Stomach (tissue), 9 donors: ENCODE results near the gene GDF7. TPM values are rescaled to one million over a fixed set of nuclear protein-coding genes. Genes with fewer than 3 reads are reported as not detected.
A peak's percentile ranks its signal among the peaks of the same experiment; 100 is the strongest.

Experiments
- DNase-seq, 2 donors: peaks; one replicate each; pipeline versions ENCODE4 v3.0.0 to v3.0.0-alpha.2; 2013 to 2019
- H3K27ac ChIP-seq, 5 donors: fragments of 200-600 bp in 4 of 5; sonication (generic) in 4 of 5; one replicate each; pipeline ENCODE4 v1.5.1; 2013 to 2019; ENCODE audit warnings: mild to moderate bottlenecking in 1 of 5, moderate library complexity in 1 of 5
- H3K27me3 ChIP-seq, 3 donors: fragments of 200-600 bp; sonication (generic); one replicate each; pipeline ENCODE4 v1.5.1; 2017 to 2019; ENCODE audit warnings: mixed run types in 1 of 3
- H3K36me3 ChIP-seq, 4 donors: fragments of 200-600 bp; sonication (generic); 1 replicate in 3 of 4; 2 replicates in 1 of 4; pipeline ENCODE4 v1.5.1; 2016 to 2019
- H3K4me1 ChIP-seq, 4 donors: fragments of 200-600 bp; sonication (generic); one replicate each; pipeline ENCODE4 v1.5.1; 2016 to 2019
- H3K4me3 ChIP-seq, 4 donors: fragments of 200-600 bp; sonication (generic) in 3 of 4; one replicate each; pipeline ENCODE4 v1.5.1; 2016 to 2019; ENCODE audit warnings: mild to moderate bottlenecking in 1 of 4
- H3K9me3 ChIP-seq, 4 donors: fragments of 200-600 bp; sonication (generic); one replicate each; pipeline ENCODE4 v1.5.1; 2016 to 2019
- EP300 ChIP-seq: sonication (generic); formaldehyde crosslinking; IDR thresholded peaks from one replicate; pipeline ENCODE4 v1.6.1; 2017; ENCODE audit warnings: antibody characterized with exemption
- POLR2A ChIP-seq, 4 donors: fragments of 450-650 bp; IDR thresholded peaks; one replicate each; pipeline ENCODE4 v1.6.1; 2016; ENCODE audit warnings: antibody characterized with exemption in 4 of 4, control low read depth in 2 of 4, mild to moderate bottlenecking in 1 of 4, moderate library complexity in 1 of 4
- POLR2AphosphoS5 ChIP-seq, 3 donors: sonication (generic); formaldehyde crosslinking; IDR thresholded peaks; one replicate each; pipeline ENCODE4 v1.6.1; 2016; ENCODE audit warnings: antibody characterized with exemption in 3 of 3
- WGBS, 5 donors: extraction: QIAGEN DNeasy Blood & Tissue Kit in 3 of 5; methylation state at CpG; one replicate each; pipeline versions ENCODE4 v1.1.5 to v1.1.7; 2013 to 2018; 5-methylcytosine and 5-hydroxymethylcytosine counted together
- intact Hi-C: fragments of 100-400 bp; cut with DNase I; formaldehyde crosslinking; loops from one replicate; pipeline ENCODE4 v1.15.1; 2023; ENCODE audit warnings: low total_unique reads
- polyA plus RNA-seq, 3 donors: library from polyadenylated mRNA; stranded (reverse); fragments of 200-250 nt; gene quantifications; one replicate each; pipeline ENCODE4 v1.2.3, GENCODE V29; 2013
- total RNA-seq, 5 donors: library from RNA; depleted of rRNA; stranded (reverse); fragments of >200 nt; gene quantifications; one replicate each; pipeline versions ENCODE4 v1.1.0 to v1.2.3, GENCODE V29; 2014 to 2016
- TF ChIP-seq, protein P1 (sequence below), 7 experiments: fragments of 450-650 bp in 4 of 7; fragments of 200-600 bp in 3 of 7; sonication (generic) in 3 of 7; IDR thresholded peaks; one replicate each; pipeline ENCODE4 v1.5.1; 2016 to 2019; ENCODE audit warnings: antibody characterized with exemption in 7 of 7, control low read depth in 2 of 7, mild to moderate bottlenecking in 1 of 7
- donor health status: healthy with polysubstance abuse.
- donor health status: Bipolar disorder and iron deficiency.
- donor health status: healthy.

The GDF7 gene
- total and polyA plus RNA-seq, 8 donors: 0.10 to 1.3 (median 0.37) TPM; not detected in 3

DNA sequence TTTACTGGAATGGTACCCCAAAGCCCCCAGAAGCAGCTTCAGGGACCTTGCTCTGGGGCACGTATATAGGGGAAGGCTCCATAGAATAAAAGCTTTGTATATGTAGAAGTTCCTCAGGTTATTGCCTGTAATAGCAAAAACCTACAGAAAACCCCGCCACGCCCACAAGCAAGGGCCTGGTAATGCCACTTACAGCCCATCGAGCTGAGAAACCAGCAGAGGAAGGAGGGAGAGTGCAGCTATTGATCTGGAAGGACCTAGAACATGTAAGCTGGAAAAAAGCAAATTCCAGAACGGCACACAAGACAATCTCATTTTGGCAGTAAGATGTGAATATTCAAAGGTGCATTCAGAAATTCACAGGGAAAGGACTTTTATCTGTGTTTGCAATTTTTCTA lies 31.8 kb upstream of the GDF7 start:
- TF ChIP-seq POLR2A (IDR thresholded peaks at IDR 0.05) (no peak), EP300 (no peak), POLR2AphosphoS5 (IDR thresholded peaks at IDR 0.05) (no peak)
- TF ChIP-seq, protein P1, sequence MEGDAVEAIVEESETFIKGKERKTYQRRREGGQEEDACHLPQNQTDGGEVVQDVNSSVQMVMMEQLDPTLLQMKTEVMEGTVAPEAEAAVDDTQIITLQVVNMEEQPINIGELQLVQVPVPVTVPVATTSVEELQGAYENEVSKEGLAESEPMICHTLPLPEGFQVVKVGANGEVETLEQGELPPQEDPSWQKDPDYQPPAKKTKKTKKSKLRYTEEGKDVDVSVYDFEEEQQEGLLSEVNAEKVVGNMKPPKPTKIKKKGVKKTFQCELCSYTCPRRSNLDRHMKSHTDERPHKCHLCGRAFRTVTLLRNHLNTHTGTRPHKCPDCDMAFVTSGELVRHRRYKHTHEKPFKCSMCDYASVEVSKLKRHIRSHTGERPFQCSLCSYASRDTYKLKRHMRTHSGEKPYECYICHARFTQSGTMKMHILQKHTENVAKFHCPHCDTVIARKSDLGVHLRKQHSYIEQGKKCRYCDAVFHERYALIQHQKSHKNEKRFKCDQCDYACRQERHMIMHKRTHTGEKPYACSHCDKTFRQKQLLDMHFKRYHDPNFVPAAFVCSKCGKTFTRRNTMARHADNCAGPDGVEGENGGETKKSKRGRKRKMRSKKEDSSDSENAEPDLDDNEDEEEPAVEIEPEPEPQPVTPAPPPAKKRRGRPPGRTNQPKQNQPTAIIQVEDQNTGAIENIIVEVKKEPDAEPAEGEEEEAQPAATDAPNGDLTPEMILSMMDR (IDR thresholded peaks at IDR 0.05): no peak
- Histone ChIP-seq H3K27ac (peak overlapping the region; percentile 13 to 91 (median 84)), H3K4me1 (peaks cover 43 to 82% (median 55%) of the 10 kb centered on the region in 4 donors), H3K36me3 (peaks cover 4 to 56% (median 42%) of the 10 kb centered on the region in 4 donors), H3K9me3 (no peaks in the 10 kb centered on the region), H3K4me3 (no peak overlapping the region), H3K27me3 (no peaks in the 10 kb centered on the region)
- intact Hi-C loops: no loop called here
- no peak for DNase-seq
- WGBS, 5 donors: 50 to 70% (median 59%) methylated on average over 5 of the region's 5 CpGs

DNA sequence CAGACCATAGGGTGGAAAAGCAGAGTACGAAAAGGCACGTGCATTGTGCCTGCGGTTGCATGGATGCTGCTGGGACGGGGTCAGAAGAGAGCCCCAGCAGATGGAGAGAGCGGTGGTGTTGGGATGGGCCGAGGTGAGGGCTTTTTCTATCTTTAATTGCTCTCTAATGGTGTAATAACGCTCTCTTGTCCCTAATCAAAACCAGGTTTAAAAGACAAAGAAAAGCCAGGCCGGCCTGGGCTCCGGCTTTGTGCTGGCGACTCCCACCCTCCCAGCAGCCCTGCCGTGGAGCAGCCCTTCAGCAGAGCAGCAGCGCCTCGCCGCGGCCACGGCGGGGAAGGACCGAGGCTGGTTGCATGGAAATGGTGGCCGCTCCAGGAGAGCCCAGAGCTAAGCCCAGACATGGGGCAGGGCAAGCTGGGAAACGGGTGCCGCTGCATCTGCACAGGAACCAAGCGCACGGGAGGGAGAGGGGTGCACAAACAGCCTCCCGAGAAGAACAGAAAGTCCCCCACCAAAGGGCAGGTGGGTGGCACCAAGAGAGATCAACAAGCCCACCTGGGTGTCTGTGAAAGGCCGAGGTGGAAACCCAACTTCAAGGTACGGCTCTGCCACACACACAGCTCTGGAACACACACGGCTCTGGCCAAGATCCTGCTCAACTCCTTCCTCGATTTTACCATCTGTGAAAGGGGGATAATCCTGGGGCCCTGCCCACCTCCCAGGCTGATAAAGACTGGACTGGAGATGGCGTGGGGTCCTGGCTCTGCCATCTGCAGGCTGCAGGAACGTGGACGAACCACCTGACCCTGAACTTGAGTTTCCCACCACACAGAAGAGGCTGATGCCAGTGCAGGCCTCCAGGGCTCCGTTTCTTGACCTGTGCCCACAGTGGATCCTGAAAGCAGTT lies 31.0 kb upstream of the GDF7 start:
- Histone ChIP-seq H3K36me3 (peaks cover 10 to 57% (median 48%) of the 10 kb centered on the region in 4 donors), H3K4me3 (no peak overlapping the region), H3K4me1 (peaks cover 43 to 82% (median 58%) of the 10 kb centered on the region in 4 donors), H3K9me3 (no peaks in the 10 kb centered on the region), H3K27ac (peak overlapping the region; percentile 13 to 91 (median 84)), H3K27me3 (no peaks in the 10 kb centered on the region)
- intact Hi-C loops: no loop called here
- WGBS, 5 donors: 24 to 37% (median 32%) methylated on average over 26 to 32 of the region's 32 CpGs
- peak; percentile 91 to 95 for DNase-seq
- TF ChIP-seq POLR2A (IDR thresholded peaks at IDR 0.05): no peak
- TF ChIP-seq, protein P1 (IDR thresholded peaks at IDR 0.05): peak in 5 of 7 experiments; percentile 88 to 97 (median 92)
- peak; percentile 34 to 86 (median 68) for TF ChIP-seq POLR2AphosphoS5 (IDR thresholded peaks at IDR 0.05)
- TF ChIP-seq EP300: no peak

DNA sequence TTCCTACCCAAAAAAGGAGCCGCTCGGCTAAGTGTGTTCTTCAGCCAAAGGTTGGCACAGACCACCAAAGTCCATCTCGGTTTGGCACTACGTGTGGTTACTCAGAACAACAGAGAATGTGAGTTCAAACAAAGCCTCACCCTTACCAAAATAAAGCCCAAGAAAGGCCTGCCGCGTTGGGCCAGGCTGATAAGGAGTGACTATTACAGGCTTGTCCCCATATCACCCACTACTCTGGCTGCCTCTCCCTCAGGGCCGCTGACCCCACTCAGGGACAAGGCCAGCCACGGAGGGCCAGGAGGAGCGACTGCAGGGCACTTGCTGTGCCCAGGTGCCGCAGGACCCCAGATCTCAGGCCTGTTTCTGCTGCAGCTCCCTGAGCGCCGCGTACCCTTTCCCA lies 29.8 kb upstream of the GDF7 start:
- Histone ChIP-seq H3K36me3 (peaks cover 11 to 64% (median 56%) of the 10 kb centered on the region in 4 donors), H3K27me3 (no peaks in the 10 kb centered on the region), H3K4me3 (no peak overlapping the region), H3K4me1 (peaks cover 45 to 84% (median 67%) of the 10 kb centered on the region in 4 donors), H3K9me3 (no peaks in the 10 kb centered on the region), H3K27ac (peak overlapping the region; percentile 47 to 91 (median 84))
- DNase-seq: peak; percentile 70 to 71
- WGBS, 5 donors: 32 to 55% (median 45%) methylated on average over 4 to 13 of the region's 13 CpGs
- intact Hi-C loops: no loop called here
- TF ChIP-seq POLR2A (IDR thresholded peaks at IDR 0.05) (no peak), EP300 (peak; percentile 97), POLR2AphosphoS5 (IDR thresholded peaks at IDR 0.05) (peak; percentile 12 to 91 (median 73))
- TF ChIP-seq, protein P1 (IDR thresholded peaks at IDR 0.05): no peak

DNA sequence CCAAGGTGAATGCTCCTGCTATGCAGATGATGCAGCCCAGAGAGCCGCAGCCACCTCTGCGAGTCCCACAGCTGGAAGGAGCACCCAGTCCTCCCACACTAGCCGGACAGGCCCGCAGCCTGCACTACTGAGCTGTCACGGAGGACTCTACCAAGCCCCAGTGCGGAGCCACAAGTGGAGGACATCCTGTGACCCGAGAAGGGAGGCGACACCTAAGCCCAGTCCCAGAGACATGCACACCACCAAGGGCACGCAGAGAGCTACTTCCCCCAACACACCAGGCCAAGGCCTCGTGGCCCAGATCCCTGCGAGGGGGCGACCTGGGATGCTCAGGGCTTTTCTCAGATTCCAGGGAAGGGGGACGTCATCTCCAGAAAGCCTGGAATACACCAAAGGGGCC lies 28.9 kb upstream of the GDF7 start:
- peaks cover 46 to 87% (median 72%) of the 10 kb centered on the region in 4 donors for H3K4me1 ChIP-seq
- WGBS, 5 donors: 84 to 95% (median 93%) methylated on average over 8 to 13 of the region's 13 CpGs
- H3K36me3 ChIP-seq: peaks cover 11 to 64% (median 59%) of the 10 kb centered on the region in 4 donors
- H3K4me3 ChIP-seq: no peak overlapping the region
- no peak for DNase-seq
- H3K9me3 ChIP-seq: no peaks in the 10 kb centered on the region
- no peaks in the 10 kb centered on the region for H3K27me3 ChIP-seq
- TF ChIP-seq, protein P1 (IDR thresholded peaks at IDR 0.05): no peak
- TF ChIP-seq EP300 (no peak), POLR2A (IDR thresholded peaks at IDR 0.05) (no peak), POLR2AphosphoS5 (IDR thresholded peaks at IDR 0.05) (no peak)
- intact Hi-C loops: no loop called here
- H3K27ac ChIP-seq: peak overlapping the region in 4 of 5 donors; percentile 80 to 91 (median 85)
